Measurements from ENCODE around the gene MRE11.

GRCh38 chr11:94457118-94458029 lies 36.3 kb downstream of the MRE11 start:
- no peak for TF ChIP-seq CTCF (conservative IDR thresholded peaks at IDR 0.05)
- no peak for TF ChIP-seq ZFX (IDR thresholded peaks at IDR 0.05)

Data from C4-2B (cell line).